ENCODE results near the gene IGFLR1. TPM values are rescaled to one million over a fixed set of nuclear protein-coding genes. Genes with fewer than 3 reads are reported as not detected.

The IGFLR1 gene
- total and polyA plus RNA-seq, 2 donors (not counting 3 experiments of a cell fraction or from before 2014, with no cell fraction given) = 2.6 to 7.6 TPM

DNA sequence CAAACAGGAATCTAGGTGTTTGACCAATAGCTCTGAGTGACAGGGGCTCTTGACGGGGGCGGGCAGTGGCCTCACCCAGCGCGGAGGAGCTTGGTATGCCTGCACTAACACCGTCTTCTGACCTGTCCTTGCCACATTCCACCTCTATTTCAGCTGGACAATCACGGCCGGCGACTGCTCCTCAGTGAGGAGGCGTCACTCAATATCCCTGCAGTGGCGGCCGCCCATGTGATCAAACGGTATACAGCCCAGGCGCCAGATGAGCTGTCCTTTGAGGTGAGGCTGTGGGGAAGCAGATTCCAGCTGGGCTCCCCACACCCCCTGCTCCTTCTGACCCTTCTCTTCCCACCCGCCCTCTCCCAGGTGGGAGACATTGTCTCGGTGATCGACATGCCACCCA is 37.8 kb upstream of the IGFLR1 start:
- no peaks in the 10 kb centered on the region for H3K9me1 ChIP-seq (replicated peaks; ENCODE audit: control insufficient read depth, extremely low read depth, insufficient read depth, low read length)
- H3K79me2 ChIP-seq (ENCODE audit: control insufficient read depth, insufficient read depth, low read length) = no peaks in the 10 kb centered on the region
- H3K9me3 ChIP-seq (replicated peaks; ENCODE audit: control insufficient read depth, insufficient read depth, low read length) = no peaks in the 10 kb centered on the region
- dilution Hi-C loops (cut with MboI; ENCODE audit: extremely low pct_ligation_motif_present, low sequenced_read_pairs) = no loop called here
- peaks cover 0 to 5% of the 10 kb centered on the region in 2 experiments for H3K36me3 ChIP-seq (ENCODE audit: control insufficient read depth in 2 of 2, extremely low read depth in 1 of 2, insufficient read depth in 2 of 2, low read length in 2 of 2)
- no peaks in the 10 kb centered on the region for H4K20me1 ChIP-seq (replicated peaks; ENCODE audit: control insufficient read depth, extremely low read depth, insufficient read depth, low read length)
- intact Hi-C loops (cut with micrococcal nuclease) = no loop called here
- FAIRE-seq (no peak), DNase-seq (ENCODE audit: low read depth, low spot score) (no peak)
- no peak overlapping the region for H3K9ac ChIP-seq (replicated peaks; ENCODE audit: extremely low read depth, insufficient read depth, low read length)
- no peak overlapping the region for H2AFZ ChIP-seq (ENCODE audit: low read depth, low read length)
- no peak overlapping the region for H3K4me3 ChIP-seq (replicated peaks in 1 of 3; ENCODE audit: insufficient read depth in 1 of 3, low read depth in 1 of 3, low read length in 3 of 3)
- H3K27me3 ChIP-seq (ENCODE audit: control insufficient read depth in 2 of 2, insufficient read depth in 2 of 2, low read length in 2 of 2) = no peaks in the 10 kb centered on the region
- H3K4me1 ChIP-seq (ENCODE audit: control insufficient read depth, extremely low read depth, insufficient read depth, low read length) = peaks cover 4% of the 10 kb centered on the region
- no TSS peak for BruUV-seq (replicated peaks)
- ChIA-PET CTCF (no interaction called here), POLR2A (no interaction called here)
- no peak overlapping the region for H3K4me2 ChIP-seq (ENCODE audit: insufficient read depth, low read length)
- TF ChIP-seq, protein P1, sequence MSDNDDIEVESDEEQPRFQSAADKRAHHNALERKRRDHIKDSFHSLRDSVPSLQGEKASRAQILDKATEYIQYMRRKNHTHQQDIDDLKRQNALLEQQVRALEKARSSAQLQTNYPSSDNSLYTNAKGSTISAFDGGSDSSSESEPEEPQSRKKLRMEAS (IDR thresholded peaks at IDR 0.05; ENCODE audit: insufficient read depth, insufficient read length) = no peak
- no peak for TF ChIP-seq EZH2 (IDR thresholded peaks at IDR 0.05; ENCODE audit: borderline replicate concordance, low read depth, low read length, severe bottlenecking)
- no peak for TF ChIP-seq GATA2 (IDR thresholded peaks at IDR 0.05; ENCODE audit: insufficient read depth, insufficient read length, low read depth, low read length)
- no peak for TF ChIP-seq MYC (IDR thresholded peaks at IDR 0.05; ENCODE audit: low read depth, low read length)
- TF ChIP-seq JUN (IDR thresholded peaks at IDR 0.05; ENCODE audit: borderline replicate concordance, insufficient read depth, insufficient read length, low read depth) = no peak
- TF ChIP-seq FOS (IDR thresholded peaks at IDR 0.05; ENCODE audit: borderline replicate concordance, insufficient read depth, low read length) = no peak
- TF ChIP-seq, protein P2, sequence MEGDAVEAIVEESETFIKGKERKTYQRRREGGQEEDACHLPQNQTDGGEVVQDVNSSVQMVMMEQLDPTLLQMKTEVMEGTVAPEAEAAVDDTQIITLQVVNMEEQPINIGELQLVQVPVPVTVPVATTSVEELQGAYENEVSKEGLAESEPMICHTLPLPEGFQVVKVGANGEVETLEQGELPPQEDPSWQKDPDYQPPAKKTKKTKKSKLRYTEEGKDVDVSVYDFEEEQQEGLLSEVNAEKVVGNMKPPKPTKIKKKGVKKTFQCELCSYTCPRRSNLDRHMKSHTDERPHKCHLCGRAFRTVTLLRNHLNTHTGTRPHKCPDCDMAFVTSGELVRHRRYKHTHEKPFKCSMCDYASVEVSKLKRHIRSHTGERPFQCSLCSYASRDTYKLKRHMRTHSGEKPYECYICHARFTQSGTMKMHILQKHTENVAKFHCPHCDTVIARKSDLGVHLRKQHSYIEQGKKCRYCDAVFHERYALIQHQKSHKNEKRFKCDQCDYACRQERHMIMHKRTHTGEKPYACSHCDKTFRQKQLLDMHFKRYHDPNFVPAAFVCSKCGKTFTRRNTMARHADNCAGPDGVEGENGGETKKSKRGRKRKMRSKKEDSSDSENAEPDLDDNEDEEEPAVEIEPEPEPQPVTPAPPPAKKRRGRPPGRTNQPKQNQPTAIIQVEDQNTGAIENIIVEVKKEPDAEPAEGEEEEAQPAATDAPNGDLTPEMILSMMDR (IDR thresholded peaks at IDR 0.05; ENCODE audit: extremely low read depth in 1 of 2, insufficient read depth in 1 of 2, low read depth in 1 of 2, low read length in 2 of 2) = no peak
- no peak for TF ChIP-seq POLR2A (IDR thresholded peaks at IDR 0.05; ENCODE audit: low read depth, low read length)
- TF ChIP-seq POLR2AphosphoS5 (IDR thresholded peaks at IDR 0.05; ENCODE audit: insufficient read depth, low read depth, low read length) = no peak
- no peak overlapping the region for H3K27ac ChIP-seq (ENCODE audit: insufficient read depth, low read depth, low read length)
